Astrocyte (in vitro differentiated cells and primary cell): ENCODE data around the gene SAMD4B.

ENCODE experiments used
- EZH2 ChIP-seq: IDR thresholded peaks from 2 replicates; pipeline ENCODE4 v1.6.1; 2012; ENCODE audit warnings: mild to moderate bottlenecking, low read length, inconsistent platforms; ENCODE audit not compliant: insufficient read depth
- TF ChIP-seq, protein P1 (sequence below): IDR thresholded peaks from 2 replicates; pipeline ENCODE4 v1.5.1; 2011; ENCODE audit warnings: low read depth, mild to moderate bottlenecking, inconsistent platforms, low read length, moderate library complexity; ENCODE audit not compliant: insufficient read depth

- TF ChIP-seq, protein P1, sequence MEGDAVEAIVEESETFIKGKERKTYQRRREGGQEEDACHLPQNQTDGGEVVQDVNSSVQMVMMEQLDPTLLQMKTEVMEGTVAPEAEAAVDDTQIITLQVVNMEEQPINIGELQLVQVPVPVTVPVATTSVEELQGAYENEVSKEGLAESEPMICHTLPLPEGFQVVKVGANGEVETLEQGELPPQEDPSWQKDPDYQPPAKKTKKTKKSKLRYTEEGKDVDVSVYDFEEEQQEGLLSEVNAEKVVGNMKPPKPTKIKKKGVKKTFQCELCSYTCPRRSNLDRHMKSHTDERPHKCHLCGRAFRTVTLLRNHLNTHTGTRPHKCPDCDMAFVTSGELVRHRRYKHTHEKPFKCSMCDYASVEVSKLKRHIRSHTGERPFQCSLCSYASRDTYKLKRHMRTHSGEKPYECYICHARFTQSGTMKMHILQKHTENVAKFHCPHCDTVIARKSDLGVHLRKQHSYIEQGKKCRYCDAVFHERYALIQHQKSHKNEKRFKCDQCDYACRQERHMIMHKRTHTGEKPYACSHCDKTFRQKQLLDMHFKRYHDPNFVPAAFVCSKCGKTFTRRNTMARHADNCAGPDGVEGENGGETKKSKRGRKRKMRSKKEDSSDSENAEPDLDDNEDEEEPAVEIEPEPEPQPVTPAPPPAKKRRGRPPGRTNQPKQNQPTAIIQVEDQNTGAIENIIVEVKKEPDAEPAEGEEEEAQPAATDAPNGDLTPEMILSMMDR: no peak
- TF ChIP-seq EZH2: no peak
These were observed 43.6 kb downstream of the SAMD4B start for GRCh38 chr19:39385629-39386411.
